ENCODE results near the gene CARD10. TPM values are rescaled to one million over a fixed set of nuclear protein-coding genes. Genes with fewer than 3 reads are reported as not detected.

CARD10 gene
- total and polyA plus RNA-seq, 2 of the 13 experiments (the other 11 are each of a cell fraction or from before 2014, with no cell fraction given) = 35.2 to 55.8 TPM

- Histone ChIP-seq H3K4me1 (ENCODE audit: insufficient read depth, low read length) (peaks cover 82% of the 10 kb centered on the region), H3K27ac (ENCODE audit: extremely low read length, insufficient read depth, low read length) (no peak overlapping the region), H3K9ac (ENCODE audit: insufficient read depth, low read depth, low read length) (no peak overlapping the region), H3K36me3 (replicated peaks in 1 of 2; ENCODE audit: control insufficient read depth in 1 of 2, insufficient read depth in 2 of 2, low read length in 2 of 2) (no peaks in the 10 kb centered on the region), H3K4me3 (replicated peaks in 1 of 3; ENCODE audit: insufficient read depth in 1 of 3, low read depth in 2 of 3, low read length in 3 of 3) (peak overlapping the region in 1 of 3 experiments; percentile 1; a peak in 1 of 6 replicates), H3K4me2 (ENCODE audit: low read depth, low read length) (peak overlapping the region; percentile 73), H3K9me3 (ENCODE audit: low read length) (no peaks in the 10 kb centered on the region), H4K20me1 (ENCODE audit: insufficient read depth, low read length) (no peaks in the 10 kb centered on the region), H3K27me3 (ENCODE audit: control insufficient read depth in 1 of 2, insufficient read depth in 2 of 2, low read length in 2 of 2) (peaks cover 0 to 14% of the 10 kb centered on the region in 2 experiments; a peak in 1 of 5 replicates), H3K79me2 (ENCODE audit: insufficient read depth, low read length) (no peaks in the 10 kb centered on the region), H2AFZ (ENCODE audit: low read length) (no peak overlapping the region)
- FAIRE-seq = no peak
- ChIA-PET CTCF (ENCODE audit: low intra/inter-chr PET ratio, low total read pairs) (no interaction called here), POLR2A (no interaction called here)
- no peak for DNase-seq (ENCODE audit: low spot score)
- BruUV-seq (replicated peaks) = no TSS peak
- no peak for ATAC-seq
- whole genome bisulfite sequencing (ENCODE audit: low lambda C conversion rate) = 70% methylated on average over 13 of the region's 13 CpGs
- TF ChIP-seq GABPB1 (CRISPR knock-in tag; IDR thresholded peaks at IDR 0.05) (peak; percentile 4; the same call in 1 of the 2 replicates), ZNF687 (CRISPR knock-in tag; IDR thresholded peaks at IDR 0.05) (peak; percentile 7; the same call in 1 of the 2 replicates), GRHL1 (CRISPR knock-in tag; conservative IDR thresholded peaks at IDR 0.05) (no peak), BCL3 (CRISPR knock-in tag; IDR thresholded peaks at IDR 0.05) (0 out of 2 replicates have a peak, but pooled peaks have one; percentile 32), ZNF770 (CRISPR knock-in tag; IDR thresholded peaks at IDR 0.05) (peak; percentile 42; the same call in 1 of the 2 replicates), POLR2A (IDR thresholded peaks at IDR 0.05; ENCODE audit: insufficient read depth in 1 of 2, low read depth in 2 of 2, low read length in 2 of 2) (no peak)
- intact Hi-C loops (cut with micrococcal nuclease; ENCODE audit: unreplicated experiment) = no loop called here
- in situ Hi-C loops (cut with HindIII; ENCODE audit: extremely low pct_ligation_motif_present, low pct_unique_long_range_greater_than_20kb) = no loop called here
Observed at GRCh38 chr22:37483050-37483449, 36.2 kb downstream of the CARD10 start.

All from HepG2 (cell line).